ENCODE results near the gene CLHC1.

DNA sequence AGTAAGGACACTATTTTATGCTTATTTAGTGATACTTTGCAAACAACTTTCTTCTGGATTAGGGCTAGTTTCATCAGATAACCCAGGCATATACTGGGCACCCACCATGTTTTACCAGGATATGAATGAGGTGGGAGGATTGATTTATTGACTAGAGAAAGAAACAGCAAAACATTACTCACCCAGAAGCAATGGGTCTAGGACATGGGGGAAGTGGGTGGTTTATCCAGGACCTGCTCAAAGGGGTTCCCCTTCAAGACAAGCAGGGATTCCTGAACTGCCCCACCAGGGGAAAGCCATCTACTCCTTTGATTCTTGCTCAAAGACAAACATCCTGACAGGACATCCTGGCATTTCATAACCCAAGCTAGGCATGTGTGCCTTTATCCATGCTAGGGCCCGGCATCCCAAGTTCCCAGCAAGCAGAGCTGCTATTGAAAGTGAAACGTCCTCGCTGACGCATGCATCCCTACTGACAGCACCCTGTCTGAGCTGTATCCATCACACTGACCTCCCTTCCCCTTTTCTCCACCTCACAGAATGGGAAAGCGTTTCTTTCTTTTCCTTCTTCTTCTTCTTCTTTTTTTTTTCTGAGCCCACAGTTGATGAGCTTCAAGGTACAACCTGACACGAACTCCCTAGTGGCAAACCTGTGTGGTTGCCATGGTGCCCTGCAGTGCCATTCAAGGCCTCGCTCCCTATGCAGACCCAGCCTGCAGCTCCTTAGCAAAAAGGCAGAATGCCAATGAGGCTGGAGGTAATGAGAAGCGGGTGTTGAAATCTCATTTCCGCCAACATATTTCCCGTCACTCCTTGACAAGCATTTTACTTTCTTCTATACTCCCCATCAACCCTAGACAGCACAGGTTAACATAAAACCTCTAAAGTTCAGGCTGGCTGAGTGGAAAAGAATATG lies 70.5 kb downstream of the CLHC1 start:
- TF ChIP-seq POLR2A (IDR thresholded peaks at IDR 0.05; ENCODE audit: low read depth, low read length) (no peak), TAF1 (IDR thresholded peaks at IDR 0.05; ENCODE audit: borderline replicate concordance, low read depth, low read length) (no peak), POLR2AphosphoS5 (IDR thresholded peaks at IDR 0.05; ENCODE audit: low read depth, low read length) (no peak)
